HG02943 (cell line): ENCODE measurements around the gene NAMPT.

Source experiments
- ATAC-seq: cut with Tn5 transposase; IDR thresholded peaks from one replicate; pipeline ENCODE4 v1.9.1; 2021; ENCODE audit warnings: mild to moderate bottlenecking, low read depth, moderate library complexity; ENCODE audit not compliant: unreplicated experiment

NAMPT gene

DNA sequence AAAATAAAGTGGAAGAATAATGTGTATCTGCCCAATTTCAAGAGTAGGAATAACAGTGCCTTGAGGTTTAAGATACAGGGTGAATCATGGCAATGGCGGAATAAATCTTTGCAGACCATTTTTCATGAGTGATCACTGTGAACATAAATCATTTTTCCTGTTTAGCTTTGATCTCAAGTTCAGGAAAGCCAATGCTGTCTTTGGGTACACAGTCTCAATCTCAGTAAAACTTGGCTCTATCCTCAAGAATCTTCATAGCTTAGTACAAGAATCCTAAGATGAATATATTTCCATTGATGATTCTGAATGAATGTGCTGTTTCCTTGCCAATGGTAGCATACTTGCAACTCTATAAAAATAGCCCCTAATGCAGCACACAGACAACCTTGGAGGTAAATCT lies 6.8 kb downstream of the NAMPT start:
- ATAC-seq: no peak

DNA sequence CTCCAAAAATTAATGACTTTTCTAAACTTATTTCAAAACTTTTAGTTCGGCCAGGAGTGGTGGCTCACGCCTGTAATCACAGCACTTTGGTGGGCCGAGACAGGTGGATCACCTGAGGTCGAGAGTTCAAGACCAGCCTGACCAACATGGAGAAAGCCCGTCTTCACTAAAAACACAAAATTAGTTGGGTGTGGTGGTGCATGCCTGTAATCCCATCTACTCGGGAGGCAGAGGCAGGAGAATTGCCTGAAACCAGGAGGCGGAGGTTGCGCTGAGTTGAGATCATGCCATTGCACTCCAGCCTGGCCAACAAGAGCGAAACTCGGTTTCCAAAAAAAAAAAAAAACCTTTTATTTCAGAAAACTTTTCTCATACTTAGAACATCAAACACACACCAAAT lies 8.3 kb downstream of the NAMPT start:
- no peak for ATAC-seq

DNA sequence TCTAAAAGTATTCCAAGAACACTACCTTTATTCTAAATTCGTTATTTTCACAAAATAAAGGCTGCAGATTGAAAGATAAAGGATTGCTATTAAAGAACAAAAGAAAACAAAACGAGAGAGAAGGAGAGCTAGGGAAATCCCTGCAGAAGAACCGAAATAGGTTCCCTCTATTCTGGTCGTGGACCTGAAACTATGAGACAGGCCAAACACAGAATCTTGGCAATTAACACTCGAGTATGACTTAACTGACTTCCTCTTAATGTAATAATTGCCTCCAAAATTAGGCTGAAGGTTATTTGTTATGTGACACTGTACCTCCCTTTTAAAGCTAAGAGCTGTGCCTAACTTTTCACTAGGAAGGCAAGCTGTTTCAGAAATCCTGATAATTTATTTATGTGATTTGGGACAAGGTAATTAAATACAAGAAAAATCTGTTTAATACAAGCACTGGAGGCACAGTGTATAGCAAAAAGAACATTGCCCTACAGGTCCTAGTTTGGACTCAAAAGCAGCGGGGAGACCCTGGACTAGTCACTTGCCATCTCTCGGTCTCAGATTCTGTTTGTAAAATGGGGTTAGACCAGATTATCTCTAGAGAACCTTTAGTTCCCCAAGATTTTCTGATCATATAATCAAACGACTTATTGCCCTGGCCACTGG lies 11.6 kb downstream of the NAMPT start:
- ATAC-seq: no peak

DNA sequence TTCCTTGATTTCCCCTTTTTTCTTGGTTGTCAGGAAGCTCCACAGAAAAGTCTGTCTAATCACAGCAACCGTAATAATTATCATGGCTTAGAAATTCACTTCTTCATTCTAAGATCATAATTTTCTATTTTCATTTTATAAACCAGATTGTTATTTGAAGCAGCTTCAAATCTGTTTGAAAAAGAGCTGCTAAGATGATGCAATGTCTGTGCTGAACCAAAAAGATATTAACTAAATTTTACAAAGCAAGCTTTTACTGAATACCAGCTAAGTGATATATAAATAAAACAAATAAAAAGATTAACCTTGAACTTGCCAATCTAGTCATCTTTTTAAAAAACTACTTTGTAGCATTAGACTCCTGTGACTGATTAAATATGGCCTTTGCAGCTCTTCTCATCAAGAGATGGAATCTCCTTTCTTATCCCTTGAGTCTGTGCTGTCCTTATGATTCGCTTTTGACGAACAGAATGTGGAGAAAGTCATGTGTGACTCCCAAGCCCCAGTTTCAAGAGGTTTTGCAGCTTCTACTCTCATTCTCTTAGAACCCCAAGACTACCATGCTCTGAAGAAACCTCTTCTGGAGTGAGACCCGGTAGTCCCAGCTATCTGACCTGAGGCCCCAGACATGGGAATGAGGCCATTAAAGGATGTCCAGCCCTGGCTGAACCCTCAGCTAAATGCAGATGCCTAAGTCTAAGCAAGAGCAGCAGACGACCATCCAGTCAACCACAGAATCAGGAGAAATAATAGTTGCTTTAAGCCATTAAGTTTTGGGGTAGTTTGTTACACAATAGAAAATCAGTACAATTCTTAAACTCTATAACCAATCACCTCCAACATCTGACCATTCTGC lies 14.4 kb downstream of the NAMPT start:
- ATAC-seq: no peak

DNA sequence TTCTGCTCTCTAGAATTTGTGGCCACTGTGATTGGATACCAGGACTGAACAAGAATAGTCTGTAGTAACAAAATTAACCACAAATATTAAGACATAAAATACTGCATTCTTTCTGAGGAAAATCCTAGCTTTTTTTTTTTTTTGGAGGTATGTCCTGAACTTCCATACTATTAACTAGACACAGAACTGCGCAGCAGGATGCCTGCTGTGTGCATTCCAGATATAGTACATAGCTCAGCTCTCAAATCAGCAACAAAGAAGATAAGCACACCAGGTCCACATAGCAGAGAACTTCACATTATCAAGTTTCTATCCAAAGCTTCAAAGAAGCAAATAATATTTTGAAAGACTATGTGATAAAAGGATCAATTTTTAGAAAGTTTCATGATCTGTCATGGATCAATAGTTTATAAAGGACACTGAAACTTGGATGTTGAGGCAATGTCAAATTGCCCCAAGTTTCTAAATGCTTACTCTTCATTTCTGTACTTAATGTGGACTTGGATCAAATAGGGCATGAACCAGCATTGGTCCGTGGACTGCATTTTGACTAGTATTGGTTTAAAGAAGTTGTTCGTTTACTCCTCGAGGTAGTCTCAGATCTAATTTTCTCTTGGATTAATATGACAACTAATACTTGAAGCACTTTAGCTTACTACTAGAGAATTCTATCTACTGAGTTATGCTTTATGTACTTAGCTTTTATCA lies 15.4 kb downstream of the NAMPT start:
- ATAC-seq: no peak

DNA sequence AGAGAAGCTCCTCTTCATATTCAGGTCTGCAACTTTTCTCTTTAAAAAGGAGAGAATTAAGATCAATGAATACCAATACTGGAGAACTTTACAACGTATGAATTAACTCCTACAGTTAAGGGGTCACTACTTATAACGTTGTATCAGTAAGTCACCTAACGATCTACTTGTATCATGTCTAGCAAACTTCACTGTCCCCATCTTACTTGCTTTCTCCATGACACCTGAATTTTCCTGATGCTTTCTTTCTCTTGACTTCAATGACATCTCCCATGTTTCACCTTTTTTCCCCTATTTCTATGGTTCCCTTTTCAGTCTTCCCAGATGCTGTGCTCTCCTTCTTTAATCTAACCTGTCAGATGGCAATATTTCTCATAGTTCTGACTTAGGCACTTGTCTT lies 19.6 kb downstream of the NAMPT start:
- no peak for ATAC-seq

DNA sequence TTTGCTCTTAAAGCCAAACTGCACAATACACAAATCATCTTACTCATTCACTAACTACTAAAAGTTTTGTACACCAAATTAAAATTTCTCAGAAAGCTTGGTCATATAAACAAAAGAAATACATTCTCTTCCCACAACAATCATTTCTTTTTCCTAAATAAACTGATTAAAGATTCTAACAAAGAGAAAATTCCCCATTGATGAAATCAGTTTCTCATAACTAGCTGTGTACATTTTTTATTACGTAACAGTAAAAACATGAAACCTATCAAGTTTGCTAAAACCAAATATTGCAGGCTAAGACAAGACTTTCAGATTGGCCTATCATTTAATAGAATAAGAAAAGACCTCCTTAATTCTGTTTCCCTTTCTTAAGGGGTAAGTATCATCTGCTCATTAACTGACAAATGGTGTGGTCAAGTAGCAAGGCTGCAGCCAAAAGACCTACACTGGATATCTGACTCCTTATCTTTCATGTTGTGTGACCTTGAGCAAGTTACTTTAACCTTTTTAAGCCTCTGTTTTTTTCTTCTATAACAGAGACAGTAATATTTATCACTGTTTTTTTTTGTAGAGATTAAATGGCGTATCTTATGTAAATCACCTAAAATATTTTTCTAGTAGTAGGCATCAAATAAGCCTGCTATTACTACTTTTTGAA lies 22.4 kb downstream of the NAMPT start:
- no peak for ATAC-seq

DNA sequence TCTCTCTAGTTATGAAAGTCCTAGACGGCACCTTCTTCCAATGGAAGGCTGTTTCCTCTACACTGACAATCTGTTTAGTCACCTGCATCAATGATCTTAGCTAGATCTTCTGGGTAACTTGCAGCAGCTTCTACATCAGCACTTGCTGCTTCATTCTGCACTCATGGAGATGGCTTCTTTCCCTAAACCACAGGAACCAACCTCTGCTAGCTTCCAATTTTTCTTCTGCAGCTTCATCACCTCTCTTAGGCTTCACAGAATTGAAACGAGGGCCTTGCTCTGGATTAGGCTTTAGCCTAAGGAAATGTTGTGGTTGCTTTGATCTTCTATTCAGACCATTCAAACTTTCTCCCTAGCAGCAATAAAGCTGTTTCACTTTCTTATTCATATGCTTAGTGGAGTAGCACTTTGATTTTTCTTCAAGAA lies 24.6 kb downstream of the NAMPT start:
- no peak for ATAC-seq

DNA sequence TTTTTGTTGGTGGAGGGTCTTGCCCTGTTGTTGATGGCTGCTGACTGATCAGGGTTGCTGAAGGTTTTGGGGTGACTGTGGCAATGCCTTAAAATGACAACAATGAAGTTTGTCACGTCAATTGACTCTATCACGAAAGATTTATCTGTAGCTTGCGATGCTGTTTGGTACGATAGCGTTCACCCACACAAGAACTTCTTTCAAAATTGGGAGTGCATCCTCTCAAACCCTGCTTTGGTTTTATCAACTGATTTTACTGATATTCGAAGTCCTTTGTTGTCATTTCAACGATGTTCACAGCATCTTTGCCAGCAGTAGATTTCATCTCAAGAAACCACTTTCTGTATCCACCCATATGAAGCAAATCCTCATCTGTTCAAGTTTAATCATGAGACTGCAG lies 26.0 kb downstream of the NAMPT start:
- ATAC-seq: no peak

DNA sequence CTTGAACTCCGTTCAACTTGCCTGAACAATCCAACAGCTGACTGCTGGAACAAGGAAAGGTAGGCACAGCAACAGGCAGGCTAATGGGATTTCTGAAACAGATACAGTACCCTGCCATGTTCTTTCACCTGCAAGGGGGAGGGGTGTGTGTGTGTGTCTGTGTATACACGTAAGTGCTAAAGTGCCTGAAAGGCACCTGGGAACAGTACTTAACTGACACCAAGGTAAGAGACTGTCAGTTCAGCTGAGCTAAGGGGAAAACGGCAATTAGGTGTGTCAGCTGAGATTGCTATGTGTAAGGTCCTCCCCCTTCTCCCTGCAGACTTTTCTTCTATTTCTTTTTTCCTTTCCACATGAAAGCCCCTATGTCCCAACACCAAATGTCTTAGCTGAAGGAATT lies 27.0 kb downstream of the NAMPT start:
- ATAC-seq: no peak

DNA sequence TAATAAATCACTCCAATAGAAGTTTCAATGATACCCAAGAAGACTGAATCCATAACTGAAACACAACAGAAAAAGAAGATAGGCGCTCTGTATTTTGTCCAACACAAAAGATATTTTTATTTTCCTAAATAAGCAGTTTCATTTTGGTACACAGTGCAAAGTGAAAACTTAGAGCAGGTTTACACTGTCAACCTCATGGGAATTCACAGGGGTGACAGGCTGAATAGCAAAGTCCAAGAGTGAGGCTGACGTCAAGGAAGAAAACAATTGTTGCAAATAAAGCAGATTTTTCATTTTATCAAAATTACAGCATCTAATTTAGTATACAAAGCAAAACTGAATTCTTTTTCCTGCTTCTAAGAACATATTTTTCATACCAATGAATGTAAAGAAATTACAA lies 28.6 kb downstream of the NAMPT start:
- ATAC-seq: no peak

DNA sequence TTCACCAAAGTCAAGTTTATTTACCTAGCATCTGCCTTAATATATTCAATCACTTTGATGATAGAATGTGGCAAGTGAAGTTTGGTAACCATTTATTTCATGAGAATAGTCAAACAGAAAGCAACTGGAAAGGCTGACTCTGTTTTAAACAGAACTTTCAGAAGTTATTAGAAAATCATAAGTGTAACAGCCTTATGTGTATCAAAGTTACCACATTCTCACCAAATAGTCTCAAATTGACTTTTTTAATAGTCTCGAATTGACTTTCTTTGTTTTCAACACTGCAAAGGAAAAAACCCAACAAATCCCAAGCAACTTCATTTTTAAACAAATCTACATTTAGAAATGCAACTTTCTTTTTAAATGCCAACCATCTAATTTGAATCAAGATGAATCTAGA lies 29.5 kb downstream of the NAMPT start:
- ATAC-seq: no peak

DNA sequence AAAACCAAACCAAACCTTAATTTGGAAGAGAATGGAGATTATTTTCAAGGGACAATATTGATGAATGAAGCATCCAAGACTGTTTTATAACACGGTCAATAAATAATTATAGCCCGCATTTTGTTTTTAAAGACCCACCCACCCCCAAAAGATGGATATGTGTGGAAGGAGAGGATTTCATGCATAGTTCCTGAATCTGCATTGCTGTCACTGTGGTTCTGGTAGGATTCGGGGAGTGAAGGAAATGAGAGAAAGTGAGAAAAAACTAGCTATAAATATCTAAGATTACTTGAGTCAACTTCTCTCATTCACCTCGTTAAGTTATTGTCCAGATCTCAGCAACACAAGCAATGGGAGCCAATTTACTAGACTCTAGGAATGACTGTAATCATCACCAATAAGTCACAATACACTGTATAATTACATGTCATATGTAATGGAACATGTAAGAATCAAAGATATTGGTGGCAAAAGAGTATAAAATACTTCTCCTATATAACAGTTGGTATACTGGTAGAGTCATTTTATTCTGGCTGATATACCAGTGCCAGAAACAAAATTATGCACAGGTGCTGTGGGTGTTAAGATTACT lies 30.2 kb downstream of the NAMPT start:
- ATAC-seq: no peak

DNA sequence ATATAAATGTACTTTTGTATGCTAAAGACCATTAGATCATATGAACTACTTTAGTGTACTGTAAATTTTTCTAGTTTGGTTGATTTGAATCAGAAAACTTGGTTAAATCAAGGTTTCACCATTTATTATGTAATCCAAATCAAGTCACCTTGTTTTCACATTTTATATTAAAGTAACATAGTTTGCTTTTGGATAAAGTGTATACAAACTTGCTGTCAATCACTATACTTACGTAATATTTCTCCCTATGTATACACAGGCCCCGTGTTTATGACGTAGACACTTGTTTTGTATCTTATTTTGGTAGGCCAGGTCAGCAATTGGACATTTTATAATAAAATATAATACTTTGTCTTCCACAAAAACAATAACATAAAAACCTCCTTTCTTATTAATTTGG lies 32.2 kb downstream of the NAMPT start:
- no peak for ATAC-seq

DNA sequence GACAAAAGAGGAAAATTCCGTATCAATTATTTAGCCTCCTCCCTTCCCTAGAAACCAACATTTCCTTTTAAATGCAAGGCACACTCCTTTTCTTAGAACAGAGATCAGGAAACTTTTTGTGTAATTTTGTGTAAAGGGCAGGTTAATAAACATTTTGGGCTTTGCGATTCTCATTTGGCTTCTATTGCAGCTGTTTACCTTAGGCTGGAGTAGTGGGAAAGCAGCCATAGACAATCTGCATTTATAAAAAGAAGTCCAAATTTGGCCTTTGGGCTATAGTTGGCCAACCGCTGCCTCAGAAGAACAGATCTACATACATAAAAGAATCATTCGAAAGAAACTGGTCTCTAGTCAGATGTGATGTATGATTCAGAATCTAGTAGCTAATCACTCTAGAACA lies 35.3 kb downstream of the NAMPT start:
- no peak for ATAC-seq

DNA sequence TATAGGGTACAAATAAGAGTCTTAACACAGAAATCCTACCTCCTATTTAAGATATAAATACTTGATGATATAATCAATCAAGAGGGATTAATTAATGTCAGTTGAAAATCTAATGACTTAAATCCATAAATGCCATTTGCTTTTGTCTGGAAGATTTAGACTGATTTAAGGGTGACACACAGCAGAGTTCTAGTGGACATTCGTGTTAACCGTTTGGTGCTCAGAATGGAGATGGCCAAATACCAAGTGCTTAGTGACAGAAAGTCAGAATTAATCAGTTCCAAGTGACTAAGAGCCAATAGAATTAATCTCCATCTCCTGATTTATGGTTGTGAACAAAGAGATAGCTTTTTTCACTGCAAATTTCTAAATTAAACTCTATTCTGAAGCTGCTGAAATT lies 36.2 kb downstream of the NAMPT start:
- ATAC-seq: no peak

DNA sequence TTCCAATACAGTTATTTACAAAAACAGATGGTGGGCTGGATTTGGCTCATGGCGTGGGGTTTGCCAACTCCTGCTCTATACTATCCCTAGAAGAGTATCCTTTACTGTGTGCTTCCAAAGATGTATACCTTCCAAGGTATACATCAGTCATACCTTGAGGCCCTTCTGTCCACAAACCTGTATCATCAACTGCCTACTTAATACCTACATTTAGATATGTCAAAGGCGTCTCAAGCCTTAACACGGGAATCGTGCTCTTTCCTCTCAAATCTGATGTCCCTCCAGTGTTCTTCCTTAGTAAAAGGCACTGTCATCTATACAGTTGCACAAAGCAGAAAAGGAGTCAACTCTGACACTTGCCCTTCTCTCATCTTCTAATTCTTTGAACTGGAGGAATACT lies 36.9 kb downstream of the NAMPT start:
- no peak for ATAC-seq

DNA sequence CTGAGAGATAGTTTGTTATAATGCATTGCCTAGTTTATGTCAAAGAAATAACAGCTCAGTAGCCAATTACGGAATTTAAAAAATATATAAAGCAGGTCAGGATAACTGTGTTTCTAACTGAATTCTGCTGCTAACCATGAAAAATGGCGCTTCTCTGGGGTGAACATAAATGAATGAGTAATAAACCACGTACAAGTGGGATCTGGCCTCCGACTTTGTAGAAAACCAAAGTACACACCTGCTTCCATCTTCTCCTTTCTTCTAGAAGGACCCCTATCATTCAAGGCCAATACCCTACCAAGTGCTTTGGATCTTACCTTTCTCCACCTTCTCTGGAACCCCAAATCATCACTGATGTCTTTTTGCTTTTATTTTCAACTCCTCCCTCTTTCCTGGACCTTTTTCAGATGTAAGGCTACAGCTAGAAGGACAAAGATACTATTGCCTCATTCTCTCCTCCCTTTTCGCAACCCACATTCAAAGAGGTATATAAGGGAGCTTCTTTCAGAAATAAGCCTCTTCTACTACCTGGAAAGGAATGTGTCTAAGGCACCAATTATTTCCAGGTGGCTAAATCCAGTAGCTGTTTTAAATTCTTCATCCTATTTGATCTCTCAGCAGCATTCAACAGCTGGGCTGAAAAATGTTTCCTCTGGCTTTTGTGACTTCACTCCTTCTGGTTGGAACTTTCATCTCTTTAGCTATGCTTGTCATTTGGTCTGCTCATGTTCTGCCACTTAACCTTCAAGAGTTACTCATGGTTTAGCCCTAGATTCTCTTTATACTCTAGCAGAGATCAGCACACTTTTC lies 37.7 kb downstream of the NAMPT start:
- no peak for ATAC-seq

DNA sequence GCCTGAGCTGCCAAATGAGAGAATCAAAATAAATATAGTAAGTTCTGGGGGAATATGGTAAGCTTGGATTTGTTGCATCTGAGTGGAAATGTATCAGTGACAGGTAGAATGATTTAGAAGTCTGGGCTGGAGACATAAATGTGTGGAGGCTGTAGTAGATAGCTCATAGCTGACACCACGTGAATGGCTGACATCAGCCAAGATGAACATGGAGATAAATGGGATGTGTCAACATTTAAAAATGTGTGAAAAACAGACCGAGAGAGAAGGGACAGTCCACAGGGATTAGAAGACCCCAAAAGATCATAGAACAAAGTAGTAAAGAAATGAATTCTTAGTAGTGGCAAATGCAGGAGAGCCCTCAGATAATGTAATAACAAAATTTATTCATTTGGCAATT lies 40.9 kb downstream of the NAMPT start:
- no peak for ATAC-seq

DNA sequence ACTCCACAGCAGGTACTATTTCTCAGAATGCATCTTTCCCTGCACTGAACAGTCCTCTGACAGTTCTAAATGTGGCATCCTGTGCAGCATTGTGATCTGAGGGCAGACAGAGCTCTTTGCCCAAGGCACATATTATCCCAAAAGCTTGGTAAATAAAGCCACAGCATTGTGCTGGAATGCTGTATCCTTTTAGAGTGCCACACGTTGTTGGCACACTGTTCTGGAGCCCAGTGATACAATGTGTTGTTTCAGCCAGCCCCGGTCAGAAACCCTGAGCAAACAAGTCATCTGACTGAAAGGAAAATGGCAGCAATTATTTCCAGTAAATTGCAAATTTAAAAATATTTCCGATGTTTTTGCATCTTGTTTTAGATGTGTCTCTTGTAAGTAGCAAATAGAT lies 45.4 kb downstream of the NAMPT start:
- ATAC-seq: no peak
